Thymus (tissue), 11 donors: ENCODE results near the gene HOXA13. TPM values are rescaled to one million over a fixed set of nuclear protein-coding genes. Genes with fewer than 3 reads are reported as not detected.

Experiments
- DNase-seq, 9 donors: peaks; one replicate each; pipeline ENCODE4 v3.0.0-alpha.2; 2013; ENCODE audit warnings: low spot score in 9 of 9, low read depth in 6 of 9, missing footprints in 1 of 9
- H3K27ac ChIP-seq, 2 donors: one replicate each; pipeline ENCODE4 v1.5.1; 2013; ENCODE audit warnings: control low read depth in 1 of 2, low read depth in 1 of 2, low read length in 1 of 2, mild to moderate bottlenecking in 1 of 2, moderate library complexity in 1 of 2
- H3K27me3 ChIP-seq, 2 donors: one replicate each; pipeline ENCODE4 v1.5.1; 2013; ENCODE audit warnings: low read length in 1 of 2; ENCODE audit not compliant: control insufficient read depth in 2 of 2, insufficient read depth in 1 of 2
- H3K36me3 ChIP-seq, 2 donors: one replicate each; pipeline ENCODE4 v1.5.1; 2013; ENCODE audit warnings: low read length in 1 of 2, mild to moderate bottlenecking in 1 of 2, moderate library complexity in 1 of 2; ENCODE audit not compliant: control insufficient read depth in 2 of 2, insufficient read depth in 2 of 2
- H3K4me1 ChIP-seq, 2 donors: one replicate each; pipeline ENCODE4 v1.5.1; 2013; ENCODE audit warnings: low read length in 2 of 2; ENCODE audit not compliant: control insufficient read depth in 2 of 2, insufficient read depth in 2 of 2
- H3K4me3 ChIP-seq, 2 donors: one replicate each; pipeline ENCODE4 v1.5.1; 2013; ENCODE audit warnings: low read length in 2 of 2, control low read depth in 1 of 2, mild to moderate bottlenecking in 1 of 2
- H3K9me3 ChIP-seq, 2 donors: one replicate each; pipeline ENCODE4 v1.5.1; 2013; ENCODE audit warnings: low read length in 1 of 2, mild to moderate bottlenecking in 1 of 2; ENCODE audit not compliant: control insufficient read depth in 2 of 2, insufficient read depth in 1 of 2
- WGBS: extraction: QIAGEN DNeasy Blood & Tissue Kit; methylation state at CpG from one replicate; pipeline ENCODE4 v1.1.7; 2013; 5-methylcytosine and 5-hydroxymethylcytosine counted together
- polyA plus RNA-seq: library from polyadenylated mRNA; stranded (reverse); fragments of 200-250 nt; gene quantifications from one replicate; pipeline ENCODE4 v1.2.3, GENCODE V29; 2013
- total RNA-seq: library from RNA; stranded (reverse); fragments of 120-200 nt; gene quantifications from one replicate; pipeline ENCODE4 v1.2.4, GENCODE V29; 2013
- donor health status: healthy.

HOXA13 gene
- total and polyA plus RNA-seq, 2 donors: 0.02 TPM; not detected in 1

- Histone ChIP-seq H3K4me3 (no peak overlapping the region), H3K4me1 (peaks cover 2 to 27% of the 10 kb centered on the region in 2 donors), H3K27me3 (peaks cover 73 to 100% of the 10 kb centered on the region in 2 donors), H3K27ac (no peak overlapping the region), H3K9me3 (peaks cover 0 to 7% of the 10 kb centered on the region in 2 donors), H3K36me3 (no peaks in the 10 kb centered on the region)
- 85% methylated on average over 14 of the region's 14 CpGs for WGBS
- DNase-seq: no peak
Observed at GRCh38 chr7:27179030-27179429, 20.9 kb downstream of the HOXA13 start.

- Histone ChIP-seq H3K27me3 (peaks cover 71 to 100% of the 10 kb centered on the region in 2 donors), H3K4me3 (no peak overlapping the region), H3K36me3 (no peaks in the 10 kb centered on the region), H3K27ac (no peak overlapping the region), H3K4me1 (peaks cover 7 to 22% of the 10 kb centered on the region in 2 donors), H3K9me3 (peaks cover 0 to 7% of the 10 kb centered on the region in 2 donors)
- WGBS: 96% methylated on average over 6 of the region's 6 CpGs
- no peak for DNase-seq
Observed at GRCh38 chr7:27178366-27178765, 21.5 kb downstream of the HOXA13 start.

- Histone ChIP-seq H3K4me1 (peaks cover 10 to 23% of the 10 kb centered on the region in 2 donors), H3K27me3 (peaks cover 75 to 100% of the 10 kb centered on the region in 2 donors), H3K27ac (no peak overlapping the region), H3K9me3 (peaks cover 0 to 7% of the 10 kb centered on the region in 2 donors), H3K36me3 (no peaks in the 10 kb centered on the region), H3K4me3 (no peak overlapping the region)
- WGBS: 94% methylated on average over 5 of the region's 5 CpGs
- DNase-seq: no peak
Observed at GRCh38 chr7:27177795-27178320, 22.0 kb downstream of the HOXA13 start.

- peaks cover 74 to 100% of the 10 kb centered on the region in 2 donors for H3K27me3 ChIP-seq
- WGBS: 96% methylated on average over 22 of the region's 22 CpGs
- no peak overlapping the region for H3K27ac ChIP-seq
- H3K4me1 ChIP-seq: peaks cover 15 to 30% of the 10 kb centered on the region in 2 donors
- no peaks in the 10 kb centered on the region for H3K36me3 ChIP-seq
- peaks cover 0 to 10% of the 10 kb centered on the region in 2 donors for H3K9me3 ChIP-seq
- no peak overlapping the region for H3K4me3 ChIP-seq
- DNase-seq: no peak
Observed at GRCh38 chr7:27176962-27177794, 22.7 kb downstream of the HOXA13 start.

GRCh38 chr7:27176524-27176845, 23.4 kb downstream of the HOXA13 start:
- WGBS: 81% methylated on average over 3 of the region's 3 CpGs
- H3K27ac ChIP-seq: no peak overlapping the region
- peaks cover 69 to 100% of the 10 kb centered on the region in 2 donors for H3K27me3 ChIP-seq
- peaks cover 0 to 10% of the 10 kb centered on the region in 2 donors for H3K9me3 ChIP-seq
- no peak overlapping the region for H3K4me3 ChIP-seq
- H3K36me3 ChIP-seq: no peaks in the 10 kb centered on the region
- H3K4me1 ChIP-seq: peaks cover 22 to 37% of the 10 kb centered on the region in 2 donors
- no peak for DNase-seq

DNA sequence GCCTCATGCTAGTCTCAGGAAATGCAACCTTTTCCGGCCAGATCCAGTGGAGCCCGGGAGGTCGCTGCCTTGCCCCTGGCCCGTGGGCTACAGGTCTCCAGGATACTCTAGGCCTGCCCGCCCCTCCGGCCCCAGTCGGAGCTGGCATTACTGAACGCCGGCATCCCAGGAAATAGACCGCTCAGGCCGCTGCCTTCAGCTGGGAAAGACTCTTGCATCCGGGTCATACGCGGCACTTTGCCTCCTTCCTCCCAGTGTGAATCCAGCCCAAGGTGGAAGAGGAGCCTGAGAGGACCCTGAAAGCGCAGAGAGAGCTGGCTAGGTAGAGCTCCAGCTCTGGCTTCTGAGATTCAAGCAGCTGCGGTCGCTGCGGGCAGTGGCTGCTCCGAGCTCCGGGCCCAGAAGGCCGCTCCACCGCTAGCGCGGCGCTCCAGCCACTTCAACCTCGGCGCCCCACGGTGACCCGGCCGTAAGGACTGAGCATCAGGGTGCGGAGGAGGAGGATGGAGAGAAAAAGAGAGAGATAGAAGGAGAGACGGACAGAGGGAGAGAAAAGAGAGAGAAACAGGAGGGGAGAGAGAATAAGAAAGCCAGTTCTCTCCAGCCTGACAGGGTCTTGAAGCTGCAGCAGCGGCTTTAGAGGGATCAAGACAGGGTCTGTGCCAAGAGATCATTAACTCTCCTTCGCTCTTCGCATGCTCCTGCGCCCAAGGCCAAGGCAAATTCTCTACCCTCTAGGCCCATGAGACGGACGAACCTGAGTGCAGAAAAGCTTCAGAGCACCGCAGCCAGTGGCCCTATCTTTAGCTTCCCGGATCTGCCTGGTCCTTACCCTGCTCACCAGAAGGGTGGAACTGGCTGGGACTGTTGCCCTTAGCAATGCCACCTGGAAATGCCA, 24.0 kb downstream of the HOXA13 start:
- DNase-seq: no peak

DNA sequence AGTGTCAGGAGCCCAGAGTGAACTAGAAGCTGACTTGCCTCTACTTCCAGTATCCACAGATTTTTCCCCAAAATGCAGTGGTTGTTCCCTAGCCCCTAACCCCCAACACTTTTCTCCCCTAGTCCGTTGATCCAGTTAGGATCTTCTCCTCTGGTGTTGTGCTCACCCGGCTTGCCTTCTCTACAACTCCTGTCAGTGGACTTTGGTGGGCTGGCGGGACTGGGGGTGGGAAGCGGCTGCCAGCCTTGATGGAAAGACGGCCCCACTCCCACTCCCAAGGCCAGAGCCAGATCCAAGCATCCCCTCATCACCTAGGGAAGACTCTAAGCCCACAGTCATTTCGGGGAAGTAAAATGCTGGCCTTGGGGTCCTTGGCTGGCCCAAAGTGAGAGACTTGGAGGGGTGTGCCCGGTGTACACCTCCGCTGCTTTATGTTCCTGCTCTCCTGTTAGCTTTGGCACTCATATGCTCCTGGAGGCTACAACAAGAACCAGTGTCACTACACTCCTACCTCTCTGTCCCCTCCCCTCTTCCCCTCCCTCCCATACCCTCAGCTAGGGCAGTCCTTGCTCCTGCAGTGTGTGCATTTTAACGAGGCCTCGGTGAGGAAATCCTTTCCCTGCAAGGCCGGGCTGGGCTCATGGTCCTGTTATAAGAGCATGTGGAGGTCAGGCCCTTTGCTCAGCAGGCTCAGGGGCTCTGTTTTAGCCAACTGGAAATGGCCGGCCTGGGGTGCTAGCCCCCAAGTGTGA, 24.8 kb downstream of the HOXA13 start:
- peaks cover 0 to 10% of the 10 kb centered on the region in 2 donors for H3K9me3 ChIP-seq
- peaks cover 29 to 42% of the 10 kb centered on the region in 2 donors for H3K4me1 ChIP-seq
- DNase-seq: no peak
- H3K27ac ChIP-seq: no peak overlapping the region
- H3K36me3 ChIP-seq: no peaks in the 10 kb centered on the region
- H3K27me3 ChIP-seq: peaks cover 59 to 100% of the 10 kb centered on the region in 2 donors
- WGBS: 93% methylated on average over 12 of the region's 12 CpGs
- no peak overlapping the region for H3K4me3 ChIP-seq

More for the DNA sequence above, 24.0 kb downstream of the HOXA13 start:
- H3K36me3 ChIP-seq: no peaks in the 10 kb centered on the region
- 95% methylated on average over 40 of the region's 40 CpGs for WGBS
- no peak overlapping the region for H3K27ac ChIP-seq
- H3K9me3 ChIP-seq: peaks cover 0 to 10% of the 10 kb centered on the region in 2 donors
- peaks cover 64 to 100% of the 10 kb centered on the region in 2 donors for H3K27me3 ChIP-seq
- H3K4me1 ChIP-seq: peaks cover 25 to 41% of the 10 kb centered on the region in 2 donors
- no peak overlapping the region for H3K4me3 ChIP-seq

DNA sequence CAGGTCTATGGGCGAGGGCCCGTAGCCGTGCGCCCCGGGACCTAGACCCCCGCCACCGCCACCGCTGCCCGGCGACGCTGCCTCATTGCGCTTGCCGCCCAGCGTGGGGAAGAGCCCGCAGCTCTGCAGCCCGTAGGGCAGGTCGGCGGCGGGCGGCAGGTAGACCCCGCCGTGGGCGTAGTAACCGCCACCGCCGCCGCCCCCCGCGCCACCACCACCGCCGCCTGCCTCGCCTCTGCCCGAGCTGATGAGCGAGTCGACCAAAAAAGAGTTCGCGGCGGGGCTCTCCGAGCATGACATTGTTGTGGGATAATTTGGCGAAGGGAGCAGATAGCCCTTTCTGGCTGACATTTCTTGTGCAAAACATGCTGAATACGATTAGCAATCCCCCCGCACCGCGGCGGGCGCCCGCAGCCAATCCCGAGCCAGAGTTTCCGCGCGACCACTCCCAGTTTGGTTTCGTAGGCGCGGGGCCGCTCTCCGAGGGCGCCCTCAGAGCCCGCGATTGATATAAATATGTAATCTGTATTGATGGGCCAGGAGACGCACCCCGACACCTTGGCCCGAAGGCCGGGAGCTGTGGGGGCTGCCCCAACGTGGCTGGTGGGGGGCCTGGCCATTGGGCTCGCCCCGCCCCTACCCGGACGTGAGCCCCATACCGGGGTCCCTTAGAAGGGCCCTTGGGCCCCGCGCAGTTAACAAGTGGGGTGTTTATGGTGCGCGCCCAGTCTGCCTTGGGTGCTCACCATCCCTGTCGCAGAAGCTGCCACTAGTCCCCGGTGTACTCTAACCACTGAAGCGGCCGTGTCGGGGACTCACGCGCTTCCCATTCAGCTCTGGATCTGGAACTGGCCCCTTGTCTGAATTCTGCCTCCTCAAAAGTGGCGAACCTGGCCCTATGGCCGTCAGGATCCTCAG, 25.7 kb downstream of the HOXA13 start, which contains the start of gene HOXA10:
Gene HOXA10, minus strand, starts transcription at position 365 of the 918 bp plus-strand sequence. Its CDS starts 14 bp downstream, at position 351.
- no peaks in the 10 kb centered on the region for H3K36me3 ChIP-seq
- H3K9me3 ChIP-seq: peaks cover 0 to 10% of the 10 kb centered on the region in 2 donors
- peaks cover 55 to 100% of the 10 kb centered on the region in 2 donors for H3K27me3 ChIP-seq
- WGBS: 7% methylated on average over 82 of the region's 82 CpGs
- no peak within 1 kb of the TSS for H3K27ac ChIP-seq
- peak within 1 kb of the TSS; percentile 24 to 73 for H3K4me3 ChIP-seq
- H3K4me1 ChIP-seq: peaks cover 29 to 37% of the 10 kb centered on the region in 2 donors
- DNase-seq: no peak
